GM19397 (cell line): ENCODE measurements around the gene CIPC.
A peak's percentile ranks its signal among the peaks of the same experiment; 100 is the strongest.

Source experiments
- ATAC-seq: cut with Tn5 transposase; IDR thresholded peaks from one replicate; pipeline ENCODE4 v1.9.1; 2021; ENCODE audit warnings: mild to moderate bottlenecking, moderate library complexity; ENCODE audit not compliant: unreplicated experiment

CIPC gene

GRCh38 chr14:77097700-77098528 is at the start of gene CIPC:
Gene CIPC (plus strand): TSS chr14:77098258. CDS start chr14:77105709, 7,451 bp downstream.
- peak; percentile 90 for ATAC-seq

- ATAC-seq: no peak
Measured at GRCh38 chr14:77051116-77051515, 46.9 kb upstream of the CIPC start.

- ATAC-seq: no peak
Measured at GRCh38 chr14:77052281-77053044, 45.6 kb upstream of the CIPC start.

GRCh38 chr14:77053046-77053841 is 44.8 kb upstream of the CIPC start:
- no peak for ATAC-seq

GRCh38 chr14:77055306-77055705 is 42.8 kb upstream of the CIPC start:
- no peak for ATAC-seq

- ATAC-seq: no peak
Measured at GRCh38 chr14:77055981-77056380, 42.1 kb upstream of the CIPC start.

GRCh38 chr14:77058117-77058516 is 39.9 kb upstream of the CIPC start:
- ATAC-seq: no peak

GRCh38 chr14:77058785-77059184 is 39.3 kb upstream of the CIPC start:
- no peak for ATAC-seq

- ATAC-seq: no peak
Measured at GRCh38 chr14:77059276-77059915, 38.7 kb upstream of the CIPC start.

GRCh38 chr14:77061630-77062257 is 36.3 kb upstream of the CIPC start:
- no peak for ATAC-seq

- no peak for ATAC-seq
Measured at GRCh38 chr14:77062261-77062660, 35.8 kb upstream of the CIPC start.

GRCh38 chr14:77063571-77064171 is 34.4 kb upstream of the CIPC start:
- ATAC-seq: no peak

GRCh38 chr14:77064521-77065178 is 33.4 kb upstream of the CIPC start:
- ATAC-seq: no peak

- ATAC-seq: no peak
Measured at GRCh38 chr14:77065851-77066577, 32.0 kb upstream of the CIPC start.

GRCh38 chr14:77066578-77067172 is 31.4 kb upstream of the CIPC start:
- ATAC-seq: no peak

GRCh38 chr14:77067632-77068516 is 30.2 kb upstream of the CIPC start:
- ATAC-seq: no peak

- no peak for ATAC-seq
Measured at GRCh38 chr14:77068517-77069200, 29.4 kb upstream of the CIPC start.
